ENCODE measurements around the gene PVRIG.
"Not testable (repeated sequence)": the region's sequence is repeated elsewhere in the genome, so short reads cannot be mapped to it uniquely, and the experiment has no call there.

PVRIG gene

DNA sequence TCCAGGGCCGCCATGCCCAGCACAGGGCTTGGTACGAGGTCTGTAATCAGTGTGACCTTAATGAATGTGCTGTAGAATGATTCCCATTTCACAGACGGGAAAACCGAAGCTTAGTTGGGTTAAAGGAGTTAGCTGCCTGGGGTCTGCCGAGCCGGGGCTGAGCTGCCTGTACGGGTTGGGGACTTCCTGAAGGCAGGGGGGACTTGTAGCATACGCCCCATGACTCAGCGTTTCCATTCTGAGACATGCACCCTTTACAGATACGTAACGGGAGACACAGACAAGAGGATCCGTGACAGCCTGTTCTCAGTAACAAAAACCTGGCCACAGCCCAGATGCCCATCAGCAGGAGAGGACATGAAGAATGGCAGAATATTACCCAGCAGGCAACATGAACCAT lies 23.6 kb downstream of the PVRIG start:
- not testable (repeated sequence) for DNase-seq

DNA sequence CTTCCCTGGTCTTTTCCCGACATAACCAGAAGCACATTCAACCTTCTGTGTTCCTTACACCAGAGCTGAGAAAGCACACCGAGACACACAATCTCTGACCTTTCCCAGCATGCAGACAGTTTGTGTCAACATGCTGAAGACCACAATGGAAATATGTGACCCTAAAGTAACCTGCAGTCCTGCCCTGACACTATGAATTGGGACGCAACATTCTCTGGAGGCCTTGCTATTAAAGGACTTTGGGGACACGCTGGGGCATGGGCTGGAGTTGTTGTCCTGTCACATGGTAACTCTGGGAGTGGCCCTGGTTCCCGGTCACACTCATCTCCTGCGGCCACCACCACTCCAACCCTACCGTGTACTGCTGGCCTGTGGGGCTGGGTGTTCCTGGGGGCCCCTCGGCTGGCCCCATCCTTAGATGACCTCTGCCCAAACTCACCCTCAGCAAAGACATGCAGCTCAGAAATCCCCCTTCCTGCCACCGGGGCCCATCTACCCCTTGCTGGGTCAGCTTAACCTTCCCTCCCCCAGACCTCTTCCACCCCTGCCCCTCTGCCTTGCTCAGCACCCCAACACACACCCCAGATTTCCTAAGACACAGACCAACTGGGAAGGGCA lies 25.3 kb downstream of the PVRIG start:
- not testable (repeated sequence) for DNase-seq

DNA sequence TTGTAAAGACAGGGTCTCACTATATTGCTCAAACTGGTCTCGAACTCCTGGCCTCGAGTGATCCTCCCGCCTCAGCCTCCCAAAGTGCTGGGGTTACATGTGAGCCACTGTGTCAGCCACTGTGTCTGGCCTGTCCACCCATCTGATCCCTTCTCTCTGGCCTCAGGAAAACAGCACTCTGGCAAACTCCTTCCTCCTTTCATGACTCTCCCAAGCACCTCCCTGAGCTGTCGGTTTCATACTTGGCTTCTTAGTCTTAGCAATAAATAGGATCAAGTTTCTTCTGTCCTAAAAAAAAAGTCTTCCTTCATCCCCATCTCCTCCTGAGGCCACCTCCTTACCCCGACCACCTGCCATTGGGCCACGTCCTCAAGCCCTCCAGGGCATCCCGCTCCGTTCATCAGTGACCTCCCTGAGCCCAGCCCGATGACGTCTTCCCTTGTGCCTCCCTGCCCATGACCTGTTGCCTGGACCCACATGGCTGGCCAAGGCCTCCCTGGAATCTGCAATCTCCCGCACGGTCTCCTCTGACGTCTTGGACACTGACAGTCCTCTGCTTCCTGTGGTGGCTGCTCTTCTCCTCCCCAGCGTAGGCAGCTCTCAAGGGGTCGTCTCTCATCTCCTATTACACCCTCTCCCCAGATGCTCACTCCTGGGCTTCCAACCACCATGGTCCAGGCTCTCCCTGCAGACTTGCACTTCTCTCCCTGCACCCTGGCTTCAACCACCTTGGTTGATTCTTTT lies 26.5 kb downstream of the PVRIG start:
- DNase-seq: not testable (repeated sequence)

DNA sequence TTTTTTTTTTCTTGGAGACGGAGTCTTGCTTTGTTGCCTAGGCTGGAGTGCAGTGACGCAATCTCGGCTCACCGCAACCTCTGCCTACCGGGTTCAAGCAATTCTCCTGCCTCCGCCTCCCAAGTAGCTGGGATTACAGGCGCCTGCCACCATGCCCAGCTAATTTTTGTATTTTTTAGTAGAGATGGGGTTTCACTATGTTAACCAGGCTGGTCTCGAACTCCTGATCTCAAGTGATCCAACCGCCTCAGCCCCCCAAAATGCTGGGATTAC lies 27.1 kb downstream of the PVRIG start:
- DNase-seq: not testable (repeated sequence)

DNA sequence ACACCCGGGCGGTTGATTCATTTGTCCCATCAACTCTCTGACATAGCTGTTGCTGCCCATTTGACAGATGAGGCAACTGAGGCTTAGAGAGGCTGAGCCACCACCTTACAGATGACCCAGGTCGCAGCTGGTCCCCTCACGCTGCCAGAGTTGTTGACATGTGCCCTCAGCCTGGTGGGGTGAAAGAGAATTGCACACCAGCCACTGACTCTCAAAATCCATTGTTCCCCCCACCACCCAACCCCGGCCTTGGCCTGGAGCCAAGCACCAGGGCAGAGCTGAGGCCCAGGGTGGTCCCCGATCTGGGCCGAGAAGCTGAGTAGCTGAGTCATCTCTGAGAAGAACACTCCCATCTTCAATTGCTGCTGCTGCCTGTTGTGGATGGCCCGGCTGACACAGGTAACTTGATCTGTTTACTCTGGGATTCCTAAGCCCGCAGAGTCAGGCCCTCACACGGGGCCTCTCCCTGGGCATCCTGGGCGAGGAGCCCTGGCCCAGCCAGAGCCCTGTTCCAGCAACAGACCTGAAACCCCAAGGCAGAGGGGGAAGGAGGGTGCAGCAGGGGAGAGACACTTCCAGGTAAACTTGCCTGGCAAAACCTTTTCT lies 27.5 kb downstream of the PVRIG start:
- DNase-seq: peak; percentile 4

DNA sequence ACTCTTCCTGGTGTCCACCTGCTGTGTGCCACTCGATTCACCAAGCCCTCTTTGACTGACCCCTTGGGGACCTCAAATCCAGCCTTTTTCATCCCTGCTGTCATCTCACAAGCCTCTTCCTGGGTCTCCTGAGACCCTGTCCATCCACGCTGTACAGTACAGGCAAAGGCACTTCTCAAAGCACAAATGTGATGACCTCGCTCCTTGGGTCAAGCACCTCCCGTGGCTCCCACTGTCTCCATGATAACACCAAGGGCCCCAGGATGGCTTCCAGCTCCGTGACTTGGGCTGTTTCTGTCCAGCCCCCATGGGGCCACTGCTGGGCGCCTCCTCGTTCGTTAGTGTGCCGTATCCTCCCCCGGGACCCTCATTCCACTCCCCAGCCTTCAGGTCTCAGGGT lies 28.7 kb downstream of the PVRIG start:
- DNase-seq: no peak

DNA sequence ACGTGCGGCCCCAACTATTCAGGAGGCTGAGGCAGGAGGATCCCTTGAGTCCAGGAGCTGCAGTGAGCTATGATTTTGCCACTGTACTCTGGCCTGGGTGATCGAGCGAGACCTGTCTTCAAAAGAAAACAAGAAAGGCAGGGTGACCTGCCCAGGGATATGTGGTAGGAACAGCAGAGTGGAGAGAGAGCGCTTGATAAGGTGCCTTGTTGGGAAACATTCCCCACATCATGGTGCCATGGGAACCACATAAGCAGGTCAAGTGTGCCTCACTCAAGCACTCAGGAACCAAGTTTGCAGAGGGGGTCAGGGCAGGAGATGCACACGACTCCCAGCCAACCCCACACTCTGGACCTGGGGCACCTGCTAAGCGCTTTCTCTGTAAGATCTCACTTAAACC lies 37.3 kb downstream of the PVRIG start:
- no peak for DNase-seq

DNA sequence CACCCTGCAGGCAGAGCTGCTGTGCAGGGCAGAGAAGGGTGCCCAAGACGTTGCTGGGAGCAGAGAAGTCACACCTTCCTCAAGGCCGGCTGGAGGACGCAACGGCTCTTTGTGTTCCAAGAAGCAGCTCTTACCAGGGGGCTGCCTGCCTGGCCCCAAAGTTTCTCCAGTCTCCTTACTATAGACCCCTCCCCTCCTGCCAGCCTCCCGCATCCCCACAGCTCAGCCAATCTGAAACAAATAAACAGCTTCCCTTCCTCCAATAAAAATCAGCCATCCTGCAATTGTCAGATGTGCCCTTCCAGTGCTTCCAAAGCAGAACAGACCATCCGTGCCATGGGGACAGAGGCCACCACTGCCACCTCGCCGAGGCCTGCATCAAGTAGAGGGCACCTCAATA lies 40.2 kb downstream of the PVRIG start:
- DNase-seq: not testable (repeated sequence)

DNA sequence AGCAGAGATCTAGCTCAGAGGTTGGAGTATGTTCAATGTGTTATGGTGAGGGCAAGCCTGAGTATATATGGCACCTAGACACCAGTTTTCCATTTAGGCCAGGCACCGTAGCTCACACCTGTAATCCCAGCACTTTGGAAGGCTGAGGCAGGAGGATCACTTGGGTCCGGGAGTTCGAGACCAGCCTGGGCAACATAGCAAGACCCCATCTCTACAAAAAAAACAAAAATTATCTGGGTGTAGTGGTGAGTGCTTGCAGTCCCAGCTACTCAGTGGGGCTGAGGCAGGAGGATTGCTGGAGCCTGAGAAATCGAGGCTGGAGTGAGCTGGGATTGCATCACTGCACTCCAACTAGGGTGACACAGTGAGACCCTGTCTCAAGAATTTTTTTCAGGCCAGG lies 43.1 kb downstream of the PVRIG start:
- not testable (repeated sequence) for DNase-seq

DNA sequence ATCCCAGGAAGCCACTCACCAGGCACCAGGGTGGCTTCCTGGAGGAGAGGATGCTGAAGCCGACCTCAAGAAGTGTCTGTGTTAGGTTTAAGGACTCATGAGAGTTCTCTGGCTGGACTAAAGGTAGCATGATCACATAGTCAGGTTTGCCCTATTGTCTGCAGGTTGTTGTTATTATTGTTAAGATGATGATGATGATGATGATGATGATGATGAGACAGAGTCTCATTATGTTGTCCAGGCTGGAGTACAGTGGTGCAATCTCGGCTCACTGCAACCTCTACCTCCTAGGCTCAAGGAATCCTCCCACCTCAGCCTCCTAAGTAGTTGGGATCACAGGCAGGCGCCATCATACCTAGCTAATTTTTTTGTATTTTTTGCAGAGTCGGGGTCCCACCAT lies 44.5 kb downstream of the PVRIG start:
- not testable (repeated sequence) for DNase-seq

DNA sequence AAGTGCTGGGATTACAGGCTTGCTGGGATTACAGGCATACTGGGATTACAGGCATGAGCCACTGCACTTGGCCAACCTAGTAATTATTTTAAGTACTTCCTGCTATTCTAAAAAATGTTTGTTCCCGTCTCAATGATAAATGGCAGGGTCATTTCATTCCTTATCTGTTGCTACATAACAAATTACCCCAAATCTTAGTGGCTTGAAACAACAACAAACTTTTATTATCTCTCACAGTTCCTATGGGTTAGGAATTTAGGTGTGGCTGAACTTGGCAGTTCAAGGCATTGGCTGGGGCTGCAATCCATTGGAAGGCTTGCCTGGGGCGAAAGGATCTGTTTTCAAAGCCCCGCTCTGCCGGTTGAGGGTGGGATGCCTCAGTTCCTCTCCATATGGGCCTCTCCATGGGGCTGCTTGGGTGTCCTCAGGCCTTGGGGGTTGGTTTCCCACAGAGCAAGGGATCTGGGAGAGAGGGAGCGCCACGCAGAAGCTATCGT lies 45.0 kb downstream of the PVRIG start:
- not testable (repeated sequence) for DNase-seq

DNA sequence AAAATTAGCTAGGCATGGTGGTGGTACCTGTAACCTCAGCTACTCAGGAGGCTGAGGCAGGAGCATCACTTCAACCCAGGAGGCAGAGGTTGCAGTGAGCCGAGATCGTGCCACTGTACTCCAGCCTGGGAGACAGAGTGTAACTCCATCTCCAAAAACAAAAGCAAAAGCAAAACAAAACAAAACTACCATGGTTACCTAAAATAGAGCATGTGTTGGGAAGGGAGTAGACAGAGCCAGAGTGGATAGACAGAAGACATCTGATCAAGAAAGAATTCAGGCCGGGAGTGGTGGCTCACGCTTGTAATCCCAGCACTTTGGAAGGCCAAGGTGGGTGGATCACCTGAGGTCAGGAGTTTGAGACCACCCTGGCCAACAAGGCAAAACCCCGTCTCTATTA lies 46.1 kb downstream of the PVRIG start:
- not testable (repeated sequence) for DNase-seq

DNA sequence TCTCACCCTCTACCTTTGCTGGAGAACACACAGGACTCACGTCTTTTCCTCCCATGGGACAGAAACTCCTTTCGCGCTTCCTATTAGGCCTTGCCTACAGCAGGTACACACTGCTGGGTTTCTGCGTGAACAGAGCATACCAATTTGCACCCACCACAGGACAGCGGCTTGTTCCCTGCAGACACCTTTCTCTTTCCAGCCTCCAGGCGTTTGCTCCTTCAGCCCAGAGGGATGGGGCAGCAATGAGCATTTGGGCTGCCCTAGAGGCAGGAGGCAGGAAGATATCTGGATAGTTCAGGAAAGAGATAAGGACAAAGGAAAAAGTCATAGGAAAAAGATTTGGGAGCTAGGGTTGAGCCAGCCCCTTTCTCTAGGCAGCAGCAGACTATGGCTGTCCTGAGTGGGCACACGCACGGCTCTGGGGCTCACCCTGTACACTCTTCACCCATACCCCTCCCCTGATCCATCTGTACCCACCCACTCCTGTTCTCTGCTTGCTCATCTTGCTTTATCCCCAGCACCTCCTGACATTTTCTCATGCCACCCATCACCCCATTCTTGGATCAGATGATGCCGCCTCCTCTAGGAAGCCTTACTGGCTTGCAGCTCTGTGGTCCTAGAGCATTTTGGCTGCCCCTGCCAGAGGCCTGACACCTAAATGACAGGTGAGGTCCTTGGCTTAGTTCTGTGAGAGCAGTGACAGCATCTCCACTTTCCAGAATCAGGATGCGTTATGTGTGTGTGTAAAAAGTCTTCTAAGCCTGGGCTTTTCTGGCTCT lies 47.0 kb downstream of the PVRIG start:
- no peak for DNase-seq

DNA sequence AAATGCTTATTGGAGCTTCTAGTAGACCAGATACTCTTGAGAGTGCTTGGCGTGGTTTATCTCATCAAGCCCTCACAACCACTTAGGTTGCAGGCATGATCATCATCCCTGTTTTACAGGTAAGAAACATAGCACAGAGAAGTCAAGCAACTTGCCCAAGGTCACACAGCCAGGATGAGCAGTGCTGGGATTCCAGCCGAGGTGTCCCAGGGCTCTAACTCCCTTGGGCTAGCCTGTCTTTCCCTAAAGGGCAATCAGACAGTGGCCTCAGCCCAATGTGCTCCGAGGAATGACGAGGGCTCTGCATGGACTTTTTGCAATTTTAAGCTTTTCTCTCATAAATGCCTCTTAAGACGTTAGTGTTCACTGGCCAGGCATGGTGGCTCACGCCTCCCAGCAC lies 47.9 kb downstream of the PVRIG start:
- DNase-seq: no peak

DNA sequence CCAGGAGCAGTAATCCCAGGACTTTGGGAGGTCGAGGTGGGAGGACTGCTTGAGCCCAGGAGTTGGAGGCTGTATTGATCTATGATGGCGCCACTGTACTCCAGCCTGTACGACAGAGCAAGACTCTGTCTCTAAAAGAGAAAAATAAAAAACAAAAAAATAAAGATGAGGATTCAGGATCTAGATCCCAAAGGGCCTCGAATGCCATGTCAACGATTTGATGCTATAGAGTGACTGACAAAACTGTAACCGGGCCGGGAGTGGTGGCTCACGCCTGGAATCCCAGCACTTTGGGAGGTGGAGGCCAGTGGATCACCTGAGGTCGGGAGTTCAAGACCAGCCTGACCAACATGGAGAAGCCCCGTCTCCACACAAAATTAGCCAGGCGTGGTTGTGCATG lies 49.1 kb downstream of the PVRIG start:
- not testable (repeated sequence) for DNase-seq

DNA sequence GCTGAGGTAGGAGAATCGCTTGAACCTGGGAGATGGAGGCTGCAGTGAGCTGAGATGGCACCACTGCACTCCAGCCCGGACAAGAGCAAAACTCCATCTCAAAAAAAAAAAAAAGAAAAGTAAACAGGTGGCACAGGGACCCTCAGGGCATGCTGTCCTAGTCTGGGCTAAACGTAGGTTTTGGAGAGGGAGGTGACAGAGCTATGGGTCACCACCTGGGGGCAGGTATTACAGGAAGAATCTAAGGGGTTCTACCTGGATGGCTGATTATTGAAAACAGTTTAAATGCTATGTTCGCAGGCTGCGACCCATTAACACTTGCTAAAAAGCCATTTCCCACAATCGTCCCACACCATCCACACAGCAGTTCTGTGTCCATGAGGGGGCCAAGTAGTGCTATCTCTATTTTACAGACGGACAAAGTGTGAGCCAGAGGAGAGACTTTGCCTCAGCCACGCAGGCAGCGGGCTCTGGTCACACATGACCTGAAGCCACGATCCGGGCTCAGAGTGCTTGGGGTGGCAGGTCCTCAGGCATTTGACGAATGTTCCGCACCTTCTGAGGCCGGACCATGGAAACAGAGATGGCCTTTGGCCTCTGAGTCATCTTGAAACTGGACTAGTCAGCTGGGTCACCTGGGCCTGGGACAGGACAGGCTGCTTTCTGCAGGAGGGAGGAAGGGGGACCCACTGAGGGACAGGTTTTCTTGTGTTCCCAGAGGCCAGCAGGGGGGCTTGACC lies 49.7 kb downstream of the PVRIG start:
- DNase-seq: not testable (repeated sequence)

DNA sequence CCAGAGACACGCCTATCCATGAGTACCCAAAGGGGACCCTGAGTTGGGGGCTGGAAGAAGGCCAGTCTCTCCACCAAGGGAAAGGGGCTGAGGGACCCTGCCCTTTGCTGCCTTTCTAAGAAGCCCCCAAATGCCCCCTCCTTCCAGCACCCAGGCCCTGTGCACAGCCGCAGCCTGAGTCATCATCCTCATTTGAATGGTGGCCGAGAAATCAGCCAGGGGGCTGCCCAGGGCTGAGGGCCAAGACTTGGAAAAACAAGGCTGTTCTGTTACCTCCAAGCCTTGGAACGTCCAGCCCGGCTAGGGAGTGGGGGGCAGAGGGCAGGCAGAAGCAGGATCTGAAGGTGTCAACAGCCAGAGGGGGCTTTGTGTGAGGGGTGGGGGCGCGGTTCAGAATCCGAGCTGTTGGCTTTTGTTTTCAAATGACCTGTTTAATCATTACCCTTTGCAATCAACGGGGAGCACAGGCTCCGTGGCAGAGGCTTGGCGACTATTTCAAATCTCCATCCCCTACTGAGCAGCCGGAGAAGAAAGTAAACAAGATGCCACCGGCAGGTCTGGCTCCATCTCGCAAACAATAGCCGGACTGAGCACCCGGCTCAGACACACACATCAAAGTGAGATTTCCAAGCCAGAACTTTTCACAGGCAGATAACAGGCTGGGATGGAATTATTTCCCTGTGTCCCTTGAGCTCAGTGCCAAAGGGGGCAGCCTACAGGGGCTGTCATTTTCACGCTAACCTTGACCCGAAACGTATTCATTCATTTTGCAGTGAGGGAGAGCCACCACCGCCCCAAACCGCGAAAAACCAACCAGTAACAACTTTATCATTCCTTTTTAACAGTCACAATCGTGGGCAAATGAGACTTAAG lies 50.5 kb downstream of the PVRIG start:
- DNase-seq: not testable (repeated sequence)

Measured in NCI-H1694 treated with DMSO at 0.1 percent for 48 hours (cell line).